Gastroesophageal sphincter (tissue), 4 donors: ENCODE results near the gene ITGBL1. TPM values are rescaled to one million over a fixed set of nuclear protein-coding genes. Genes with fewer than 3 reads are reported as not detected.
A peak's percentile ranks its signal among the peaks of the same experiment; 100 is the strongest.

Experiments used
- ATAC-seq: fragments of 150-250 bp; one replicate; pipeline ENCODE4 v1.9.1; 2016; ENCODE audit warnings: mild to moderate bottlenecking, moderate library complexity
- H3K27ac ChIP-seq, 4 donors: fragments of 200-600 bp; sonication (generic) in 3 of 4; 1 replicate in 3 of 4; 2 replicates in 1 of 4; pipeline ENCODE4 v1.5.1; 2016 to 2019
- H3K27me3 ChIP-seq: fragments of 200-600 bp; sonication (generic); one replicate; pipeline ENCODE4 v1.5.1; 2019
- H3K36me3 ChIP-seq, 2 donors: fragments of 200-600 bp; sonication (generic); one replicate each; pipeline ENCODE4 v1.5.1; 2019; ENCODE audit warnings: control low read depth in 1 of 2
- H3K4me1 ChIP-seq, 3 donors: fragments of 200-600 bp; sonication (generic); 1 replicate in 2 of 3; 2 replicates in 1 of 3; pipeline ENCODE4 v1.5.1; 2016 to 2019; ENCODE audit warnings: control low read depth in 2 of 3
- H3K4me3 ChIP-seq, 2 donors: fragments of 200-600 bp; sonication (generic); one replicate each; pipeline ENCODE4 v1.5.1; 2019; ENCODE audit warnings: mild to moderate bottlenecking in 1 of 2, moderate library complexity in 1 of 2
- H3K9me3 ChIP-seq, 3 donors: fragments of 200-600 bp; sonication (generic); one replicate each; pipeline ENCODE4 v1.5.1; 2017 to 2019; ENCODE audit warnings: control low read depth in 2 of 3
- EP300 ChIP-seq: sonication (generic); formaldehyde crosslinking; IDR thresholded peaks from one replicate; pipeline ENCODE4 v1.6.1; 2017; ENCODE audit warnings: antibody characterized with exemption, mild to moderate bottlenecking
- POLR2A ChIP-seq, 2 donors: fragments of 450-650 bp; IDR thresholded peaks; one replicate each; pipeline ENCODE4 v1.6.1; 2017; ENCODE audit warnings: antibody characterized with exemption in 2 of 2, mild to moderate bottlenecking in 2 of 2, moderate library complexity in 1 of 2
- POLR2AphosphoS5 ChIP-seq: sonication (generic); formaldehyde crosslinking; IDR thresholded peaks from one replicate; pipeline ENCODE4 v1.6.1; 2017; ENCODE audit warnings: antibody characterized with exemption
- WGBS, 2 donors: methylation state at CpG; one replicate each; pipeline ENCODE4 v1.1.5; 2018; ENCODE audit warnings: low coverage in 1 of 2; 5-methylcytosine and 5-hydroxymethylcytosine counted together
- total RNA-seq, 4 donors: library from RNA; depleted of rRNA; stranded (reverse); fragments of >200 nt; gene quantifications; one replicate each; pipeline ENCODE4 v1.1.0, GENCODE V29; 2016
- TF ChIP-seq, protein P1 (sequence below), 4 experiments: fragments of 200-600 bp in 2 of 4; fragments of 450-650 bp in 2 of 4; sonication (generic) in 1 of 4; IDR thresholded peaks; one replicate each; pipeline ENCODE4 v1.5.1; 2017 to 2019; ENCODE audit warnings: antibody characterized with exemption in 4 of 4, mild to moderate bottlenecking in 2 of 4, moderate library complexity in 2 of 4

ITGBL1 gene, protein sequence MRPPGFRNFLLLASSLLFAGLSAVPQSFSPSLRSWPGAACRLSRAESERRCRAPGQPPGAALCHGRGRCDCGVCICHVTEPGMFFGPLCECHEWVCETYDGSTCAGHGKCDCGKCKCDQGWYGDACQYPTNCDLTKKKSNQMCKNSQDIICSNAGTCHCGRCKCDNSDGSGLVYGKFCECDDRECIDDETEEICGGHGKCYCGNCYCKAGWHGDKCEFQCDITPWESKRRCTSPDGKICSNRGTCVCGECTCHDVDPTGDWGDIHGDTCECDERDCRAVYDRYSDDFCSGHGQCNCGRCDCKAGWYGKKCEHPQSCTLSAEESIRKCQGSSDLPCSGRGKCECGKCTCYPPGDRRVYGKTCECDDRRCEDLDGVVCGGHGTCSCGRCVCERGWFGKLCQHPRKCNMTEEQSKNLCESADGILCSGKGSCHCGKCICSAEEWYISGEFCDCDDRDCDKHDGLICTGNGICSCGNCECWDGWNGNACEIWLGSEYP
- 10 to 100 TPM in 2 of 4 donors, 1 to 10 TPM in 2; 8.6 to 28.0 (median 12.8) TPM for total RNA-seq

DNA sequence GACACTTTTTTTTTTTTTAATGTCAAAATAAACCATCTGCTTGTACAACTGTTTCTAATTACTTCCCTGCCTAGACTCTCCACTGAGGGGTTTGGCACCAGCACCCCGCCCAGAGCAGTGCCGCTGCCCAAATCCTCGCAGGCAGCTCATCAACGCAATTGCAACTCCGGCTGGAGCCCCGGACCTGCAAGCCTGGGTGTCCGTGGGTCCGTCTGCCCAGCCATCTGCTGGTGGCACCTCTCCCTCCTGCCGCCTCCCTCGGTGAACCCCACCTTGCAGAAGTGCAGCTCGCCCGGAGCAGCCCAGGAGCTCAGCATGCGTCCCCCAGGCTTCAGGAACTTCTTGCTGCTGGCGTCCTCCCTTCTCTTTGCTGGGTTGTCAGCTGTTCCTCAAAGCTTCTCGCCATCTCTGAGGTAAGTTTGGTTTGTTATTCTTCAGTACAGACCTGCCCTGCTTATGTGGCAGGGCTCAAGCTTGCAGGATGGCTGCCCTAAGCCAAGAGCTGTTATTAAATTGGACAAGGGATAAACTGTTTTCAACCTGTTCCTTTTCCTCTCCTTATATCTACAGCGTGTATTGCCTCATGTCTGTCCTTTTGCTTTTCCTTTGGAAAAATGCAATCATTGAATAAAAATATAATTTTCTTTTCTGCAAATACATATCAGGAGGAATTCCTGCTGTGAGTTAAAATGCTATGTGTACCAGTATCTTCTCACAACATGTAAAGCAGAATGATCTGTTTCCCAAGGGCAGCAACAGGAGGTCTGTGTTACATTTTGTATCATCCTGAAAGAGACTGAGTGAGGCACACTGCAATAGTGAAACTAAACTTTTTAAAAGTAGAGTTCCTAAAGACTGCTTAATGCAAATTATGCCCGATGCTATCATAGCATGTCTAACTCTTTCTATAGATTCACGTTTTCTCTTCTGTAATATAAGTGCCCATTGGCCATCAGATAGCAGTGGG is at the start of gene ITGBL1:
Gene ITGBL1, plus strand, starts transcription at position 157 of the 967 bp plus-strand sequence. Its CDS starts 159 bp downstream, at position 316.
- Histone ChIP-seq H3K4me3 (peak within 1 kb of the TSS; percentile 11 to 49), H3K27ac (peak within 1 kb of the TSS in 2 of 4 donors; percentile 8 to 51), H3K4me1 (peaks cover 0 to 13% (median 0%) of the 10 kb centered on the region in 3 donors), H3K36me3 (no peaks in the 10 kb centered on the region), H3K27me3 (peaks cover 16% of the 10 kb centered on the region), H3K9me3 (no peaks in the 10 kb centered on the region)
- no peak for TF ChIP-seq POLR2A (IDR thresholded peaks at IDR 0.05)
- ATAC-seq, result no peak
- 24 to 41% methylated on average over 8 to 15 of the region's 18 CpGs for WGBS, 2 donors

DNA sequence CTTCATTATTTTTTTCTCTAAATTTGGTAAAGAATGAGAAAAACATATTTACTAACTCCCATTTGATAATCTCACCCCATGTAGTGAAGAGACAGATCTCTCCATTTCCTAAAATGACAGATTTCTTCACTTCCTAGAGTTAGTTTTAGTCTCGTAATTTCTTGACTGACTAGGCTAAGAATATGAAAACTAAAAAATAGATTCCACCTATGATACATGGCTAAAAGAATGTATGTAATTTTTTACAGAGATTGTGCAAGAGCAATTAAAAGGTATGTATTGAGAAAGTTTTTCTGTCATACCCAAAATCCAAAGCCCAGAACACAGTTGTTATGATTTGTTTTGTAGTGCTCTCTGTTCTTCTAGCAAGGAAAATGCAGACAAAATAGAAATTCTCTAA is 45.7 kb upstream of the ITGBL1 start:
- Histone ChIP-seq H3K9me3 (no peaks in the 10 kb centered on the region), H3K27me3 (no peaks in the 10 kb centered on the region), H3K36me3 (no peaks in the 10 kb centered on the region), H3K4me3 (no peak overlapping the region), H3K4me1 (no peaks in the 10 kb centered on the region), H3K27ac (no peak overlapping the region)
- WGBS, 2 donors, result 58 to 80% methylated on average over 1 of the region's 1 CpG
- TF ChIP-seq POLR2A (IDR thresholded peaks at IDR 0.05), result no peak
- TF ChIP-seq, protein P1, sequence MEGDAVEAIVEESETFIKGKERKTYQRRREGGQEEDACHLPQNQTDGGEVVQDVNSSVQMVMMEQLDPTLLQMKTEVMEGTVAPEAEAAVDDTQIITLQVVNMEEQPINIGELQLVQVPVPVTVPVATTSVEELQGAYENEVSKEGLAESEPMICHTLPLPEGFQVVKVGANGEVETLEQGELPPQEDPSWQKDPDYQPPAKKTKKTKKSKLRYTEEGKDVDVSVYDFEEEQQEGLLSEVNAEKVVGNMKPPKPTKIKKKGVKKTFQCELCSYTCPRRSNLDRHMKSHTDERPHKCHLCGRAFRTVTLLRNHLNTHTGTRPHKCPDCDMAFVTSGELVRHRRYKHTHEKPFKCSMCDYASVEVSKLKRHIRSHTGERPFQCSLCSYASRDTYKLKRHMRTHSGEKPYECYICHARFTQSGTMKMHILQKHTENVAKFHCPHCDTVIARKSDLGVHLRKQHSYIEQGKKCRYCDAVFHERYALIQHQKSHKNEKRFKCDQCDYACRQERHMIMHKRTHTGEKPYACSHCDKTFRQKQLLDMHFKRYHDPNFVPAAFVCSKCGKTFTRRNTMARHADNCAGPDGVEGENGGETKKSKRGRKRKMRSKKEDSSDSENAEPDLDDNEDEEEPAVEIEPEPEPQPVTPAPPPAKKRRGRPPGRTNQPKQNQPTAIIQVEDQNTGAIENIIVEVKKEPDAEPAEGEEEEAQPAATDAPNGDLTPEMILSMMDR (IDR thresholded peaks at IDR 0.05), result no peak
- no peak for ATAC-seq

DNA sequence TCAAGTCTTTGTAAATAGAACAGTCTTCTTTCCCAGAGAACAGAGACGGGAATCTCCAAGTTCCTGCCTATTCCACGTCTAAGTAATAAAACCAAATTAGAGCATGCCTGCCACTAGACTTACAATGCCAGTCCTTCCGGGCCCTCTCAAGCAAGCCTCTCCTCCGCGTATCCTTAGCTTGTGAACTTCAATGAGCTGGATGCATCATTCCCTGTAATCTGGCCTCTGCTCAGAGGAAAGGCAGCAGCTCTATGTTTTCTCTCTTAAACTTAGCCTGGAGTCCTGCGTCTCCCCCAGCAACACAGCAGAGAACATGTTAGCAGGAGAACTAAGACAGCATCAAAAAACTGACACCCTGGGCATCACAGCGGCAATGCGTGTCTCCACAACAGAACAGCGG is 44.3 kb upstream of the ITGBL1 start:
- no peak overlapping the region for H3K27ac ChIP-seq
- TF ChIP-seq POLR2AphosphoS5, result no peak
- no peak for ATAC-seq
- H3K27me3 ChIP-seq, result peaks cover 7% of the 10 kb centered on the region
- no peaks in the 10 kb centered on the region for H3K36me3 ChIP-seq
- no peak overlapping the region for H3K4me3 ChIP-seq
- WGBS, 2 donors, result 75 to 80% methylated on average over 6 to 7 of the region's 9 CpGs
- H3K9me3 ChIP-seq, result no peaks in the 10 kb centered on the region
- no peaks in the 10 kb centered on the region for H3K4me1 ChIP-seq

DNA sequence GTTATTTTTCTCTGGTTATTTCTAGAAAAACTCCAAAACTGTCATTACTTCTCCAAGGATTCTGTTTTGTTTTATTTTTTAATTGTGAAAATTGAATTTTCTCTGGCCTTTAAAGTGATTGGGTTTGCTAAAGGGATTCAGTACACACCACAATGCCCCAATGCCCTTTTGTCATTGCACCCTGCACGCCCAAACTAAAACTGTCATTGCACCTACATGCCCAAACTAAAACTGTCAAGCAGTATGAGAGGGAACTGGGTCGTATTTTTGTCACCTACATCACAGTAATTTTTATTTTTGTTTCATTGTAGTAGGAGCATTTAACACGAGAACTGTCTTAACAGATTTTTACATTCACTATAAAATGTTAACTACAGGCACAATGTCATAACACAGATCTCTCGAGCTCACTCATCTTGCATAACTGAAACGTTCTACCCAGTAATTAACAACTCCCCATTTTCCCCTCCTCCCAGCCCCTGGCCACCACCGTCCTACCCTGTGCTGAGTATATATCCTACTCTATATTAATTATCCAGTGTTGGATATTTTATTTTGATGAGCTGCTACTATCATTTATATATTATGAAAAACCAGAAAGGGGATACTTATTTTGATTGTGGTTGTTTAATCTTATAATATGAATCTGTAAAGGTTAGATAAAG is 43.4 kb upstream of the ITGBL1 start:
- H3K4me1 ChIP-seq, result no peaks in the 10 kb centered on the region
- H3K27ac ChIP-seq, result no peak overlapping the region
- H3K36me3 ChIP-seq, result no peaks in the 10 kb centered on the region
- no peak overlapping the region for H3K4me3 ChIP-seq
- no peak for ATAC-seq
- H3K9me3 ChIP-seq, result no peaks in the 10 kb centered on the region
- WGBS, 2 donors, result 62 to 63% methylated on average over 6 of the region's 6 CpGs
- H3K27me3 ChIP-seq, result peaks cover 12% of the 10 kb centered on the region
- TF ChIP-seq EP300 (no peak), POLR2AphosphoS5 (no peak), POLR2A (IDR thresholded peaks at IDR 0.05) (no peak)
- TF ChIP-seq, protein P1 (IDR thresholded peaks at IDR 0.05), result no peak

DNA sequence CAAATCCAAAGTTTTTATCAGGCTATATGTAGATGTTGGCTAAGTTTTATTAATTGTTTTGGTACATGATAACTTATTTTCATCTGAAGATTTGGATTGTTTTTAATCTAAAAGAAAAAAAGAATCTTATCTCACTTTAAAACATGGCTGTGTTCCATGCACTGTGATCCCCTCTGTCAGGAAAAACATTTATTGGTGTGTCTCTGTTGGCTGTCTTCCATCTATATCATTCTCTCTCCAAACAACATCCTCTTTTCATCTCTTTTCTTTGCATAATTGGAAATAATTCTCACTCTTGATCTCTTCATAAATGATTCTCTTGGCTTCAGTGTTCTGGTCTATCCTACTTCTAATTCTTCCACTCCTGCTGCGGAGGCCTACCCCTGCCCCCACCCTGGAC is 40.4 kb upstream of the ITGBL1 start:
- Histone ChIP-seq H3K4me1 (peaks cover 0 to 16% (median 0%) of the 10 kb centered on the region in 3 donors), H3K27ac (no peak overlapping the region), H3K27me3 (peaks cover 39% of the 10 kb centered on the region), H3K9me3 (no peaks in the 10 kb centered on the region), H3K4me3 (no peak overlapping the region), H3K36me3 (no peaks in the 10 kb centered on the region)
- no peak for ATAC-seq
- WGBS, 2 donors, result 83% methylated on average over 1 of the region's 1 CpG
- no peak for TF ChIP-seq EP300
- TF ChIP-seq POLR2A (IDR thresholded peaks at IDR 0.05), result no peak
- no peak for TF ChIP-seq POLR2AphosphoS5
- TF ChIP-seq, protein P1 (IDR thresholded peaks at IDR 0.05), result no peak
